Right renal cortex interstitium (tissue), 3 donors: ENCODE measurements around the gene EPM2A. TPM values are rescaled to one million over a fixed set of nuclear protein-coding genes. Genes with fewer than 3 reads are reported as not detected.

Experiments
- DNase-seq, 3 donors: peaks; one replicate each; pipeline ENCODE4 v3.0.0-alpha.2; 2013; ENCODE audit warnings: low read depth in 3 of 3, low spot score in 2 of 3
- polyA plus RNA-seq, 3 donors: library from polyadenylated mRNA; unstranded; fragments of 120-200 nt; gene quantifications; one replicate each; pipeline ENCODE4 v1.2.1, GENCODE V29; 2013; ENCODE audit not compliant: insufficient read length in 3 of 3

Gene EPM2A
- polyA plus RNA-seq, 3 donors: 14.3 to 15.8 (median 15.0) TPM

DNA sequence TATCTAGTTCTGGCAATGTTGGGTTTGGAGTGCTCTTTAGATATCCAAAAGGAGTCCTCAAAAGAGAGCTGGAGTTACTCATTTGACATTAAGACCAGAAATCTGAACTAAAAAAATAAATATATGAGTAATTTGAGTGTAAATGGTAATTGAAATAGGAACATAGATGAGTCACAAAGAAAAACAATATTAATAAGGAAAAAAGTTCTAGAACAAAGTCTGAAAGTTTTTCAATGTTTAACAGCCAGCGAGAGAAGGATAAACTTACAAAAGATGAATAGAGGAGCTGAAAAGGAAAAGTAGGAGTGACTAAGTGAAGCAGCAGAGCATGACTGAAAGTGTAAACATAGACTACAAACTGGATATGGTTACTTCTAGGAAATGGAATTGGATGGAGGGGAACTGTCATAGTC, 46.8 kb downstream of the EPM2A start:
- DNase-seq: no peak

DNA sequence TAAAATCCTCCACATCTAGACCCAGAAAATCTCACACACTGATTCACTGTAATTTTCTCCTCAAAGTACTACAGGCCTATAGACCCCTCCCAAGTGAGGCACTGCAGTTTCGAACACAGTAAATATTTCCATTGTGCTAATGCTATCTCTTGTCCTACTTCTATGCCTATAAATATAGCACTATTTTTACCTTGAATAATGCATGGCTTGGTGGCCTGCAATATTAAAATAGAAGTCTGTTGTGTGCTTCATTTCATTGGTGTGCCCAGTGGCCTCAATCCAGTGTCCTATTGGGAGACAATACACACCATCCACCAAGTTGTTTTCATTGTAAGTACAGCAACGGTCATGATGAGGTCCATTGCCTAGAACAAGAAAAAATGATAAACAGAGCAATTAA, 49.4 kb downstream of the EPM2A start:
- DNase-seq: no peak

DNA sequence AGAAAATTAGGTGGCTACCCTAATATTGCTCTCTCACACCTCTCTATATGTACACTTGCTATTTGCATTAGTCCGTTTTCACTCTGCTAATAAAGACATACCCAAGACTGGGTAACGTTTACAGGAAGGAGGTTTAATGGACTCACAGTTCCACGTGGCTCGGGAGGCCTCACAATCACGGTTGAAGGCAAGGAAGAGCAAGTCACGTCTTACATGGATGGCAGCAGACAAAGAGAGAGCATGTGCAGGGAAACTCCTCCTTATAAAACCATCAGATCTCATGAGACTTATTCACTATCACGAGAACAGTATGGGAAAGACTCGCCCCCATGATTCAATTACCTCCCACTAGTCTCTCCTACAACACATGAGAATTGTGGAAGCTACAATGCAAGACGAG, 53.4 kb downstream of the EPM2A start:
- no peak for DNase-seq

DNA sequence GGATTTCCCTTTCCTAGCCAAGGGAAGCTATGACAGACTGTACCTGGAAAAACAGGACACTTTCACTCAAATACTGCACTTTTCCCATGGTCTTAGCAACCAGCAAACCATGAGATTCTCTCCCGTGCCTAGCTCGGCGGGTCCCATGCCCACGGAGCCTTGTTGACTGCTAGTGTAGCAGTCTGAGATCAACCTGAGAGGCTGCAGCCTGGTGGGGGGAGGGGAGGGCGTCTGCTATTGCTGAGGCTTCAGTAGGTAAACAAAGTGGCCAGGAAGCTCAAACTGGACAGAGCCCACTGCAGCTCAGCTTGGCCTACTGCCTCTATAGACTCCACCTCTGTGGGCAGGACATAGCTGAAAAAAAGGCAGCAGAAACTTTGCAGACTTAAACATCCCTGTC, 61.8 kb downstream of the EPM2A start:
- no peak for DNase-seq

DNA sequence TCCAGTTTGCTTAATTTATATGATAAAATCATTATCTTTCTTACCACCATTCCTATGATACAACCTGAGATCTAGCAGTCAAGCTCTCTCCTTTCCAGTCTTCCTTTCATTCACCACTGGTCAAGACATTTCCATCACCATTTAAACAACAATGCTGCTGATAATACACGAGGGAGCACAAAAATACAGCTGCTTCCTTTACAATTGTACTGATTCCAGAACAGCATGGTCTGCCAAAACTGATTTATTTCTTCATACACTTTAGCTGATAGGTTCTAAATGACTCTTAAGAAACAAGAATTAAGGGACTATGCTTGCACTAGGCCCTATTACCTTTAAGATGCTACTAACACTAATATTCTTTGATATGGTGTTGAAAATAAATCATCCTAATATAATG, 65.0 kb downstream of the EPM2A start:
- DNase-seq: no peak

DNA sequence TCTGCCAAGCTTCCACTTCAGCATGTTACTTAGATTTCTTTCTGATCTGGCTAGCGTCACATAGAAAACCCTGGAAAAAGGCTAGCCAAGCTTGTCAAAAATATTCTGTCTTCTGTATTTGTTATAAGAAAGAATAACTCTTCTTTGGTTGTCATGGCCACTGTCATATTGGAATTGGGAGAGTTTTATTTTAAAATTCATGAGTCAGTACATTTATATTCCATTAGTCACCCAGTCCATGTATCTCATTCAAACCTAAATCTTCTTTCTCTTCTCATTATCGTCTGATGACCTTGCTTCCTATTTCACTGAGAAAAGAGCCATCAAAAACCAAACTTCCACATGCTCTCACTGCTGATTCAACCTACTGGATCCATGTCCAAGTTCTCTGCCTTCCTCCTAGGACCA, 65.7 kb downstream of the EPM2A start:
- no peak for DNase-seq

DNA sequence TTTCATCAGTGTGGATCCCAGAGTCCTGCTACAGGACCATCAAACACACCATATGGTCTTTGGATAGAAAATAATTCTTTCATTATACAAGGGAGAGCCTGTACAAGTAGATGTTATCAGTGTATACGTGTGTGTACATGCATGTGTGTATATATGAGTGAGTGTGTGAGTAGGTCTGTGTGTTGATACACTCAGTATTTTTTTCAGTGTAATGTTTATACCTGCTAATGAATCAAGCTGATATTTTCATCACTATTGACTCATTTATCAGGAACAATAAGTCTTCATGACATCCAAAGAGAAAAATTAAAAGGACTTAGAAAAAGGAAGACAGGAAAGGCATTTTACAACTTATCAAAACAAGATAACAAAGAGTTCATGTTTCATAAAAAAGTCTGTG, 66.5 kb downstream of the EPM2A start:
- DNase-seq: no peak

DNA sequence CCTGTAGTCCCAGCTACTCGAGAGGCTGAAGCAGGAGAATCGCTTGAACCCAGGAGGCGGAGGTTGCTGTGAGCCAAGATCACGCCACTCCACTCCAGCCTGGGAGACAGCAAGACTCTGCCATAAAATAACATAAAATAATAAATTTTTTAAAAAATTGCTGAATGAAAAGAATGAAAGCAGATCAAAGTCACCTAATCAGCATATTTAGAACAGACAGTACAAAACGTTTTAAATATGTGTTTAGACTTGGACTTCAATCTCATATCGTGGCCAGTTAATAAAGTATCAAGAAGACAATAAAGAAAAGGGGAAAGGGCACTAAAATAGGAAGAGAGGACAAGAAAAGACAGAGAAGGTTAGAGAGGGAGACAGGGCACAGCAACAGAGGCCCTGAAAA, 74.6 kb downstream of the EPM2A start:
- DNase-seq: no peak

DNA sequence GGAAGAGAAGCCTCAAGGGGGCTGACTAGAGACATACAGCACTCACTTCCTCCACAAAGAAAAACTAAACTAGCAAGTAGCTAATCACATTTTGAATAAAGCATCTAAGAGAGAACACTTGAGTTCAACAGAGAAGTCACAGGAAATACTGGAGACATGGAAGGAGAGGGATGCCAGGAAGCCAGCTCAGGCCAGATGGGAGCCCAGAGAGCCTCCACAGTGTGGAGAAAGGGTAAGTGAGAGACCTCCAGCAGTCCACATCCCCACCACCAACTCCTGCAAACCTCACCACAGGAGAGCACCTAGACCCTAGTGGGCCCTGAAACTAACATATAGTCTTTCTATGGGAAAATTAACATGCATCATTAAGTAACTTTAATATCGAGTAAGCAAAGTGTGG, 79.2 kb downstream of the EPM2A start:
- DNase-seq: no peak

DNA sequence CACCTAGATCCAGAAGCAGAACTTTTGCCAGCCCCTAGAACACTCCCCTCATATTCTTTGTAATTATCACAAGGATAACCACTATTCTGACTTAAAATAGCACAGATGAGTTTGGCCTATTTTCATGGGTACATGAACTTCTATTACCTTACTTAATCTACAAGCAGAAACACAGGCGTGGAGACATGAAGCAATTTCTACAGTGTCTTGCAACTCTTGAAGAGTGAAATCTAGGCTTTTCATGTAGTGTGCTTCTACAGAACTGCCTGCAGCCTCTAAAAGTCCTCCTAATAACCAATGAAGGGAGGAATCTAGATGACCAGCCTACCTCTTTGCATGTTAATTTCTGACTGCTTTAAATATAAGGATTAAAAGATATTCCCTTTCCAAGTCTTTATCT, 82.7 kb downstream of the EPM2A start:
- DNase-seq: no peak

DNA sequence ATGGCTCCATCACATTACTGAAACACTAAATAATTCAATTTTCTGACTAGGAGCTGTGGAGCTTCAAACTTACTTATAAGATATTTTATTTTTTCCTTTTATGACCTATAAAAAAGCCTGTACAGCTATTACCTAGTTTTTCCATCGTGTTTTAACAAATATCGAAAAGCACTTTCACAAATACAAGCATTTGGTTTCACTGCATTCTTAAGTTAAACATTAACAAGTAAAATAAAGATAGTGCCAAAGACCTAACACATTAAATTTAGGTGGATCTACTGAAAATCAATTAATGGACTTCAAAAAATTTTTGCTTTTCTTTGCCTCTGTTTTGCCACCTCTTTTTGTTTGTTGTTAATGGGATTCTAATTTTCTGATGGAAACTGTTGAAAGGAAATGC, 83.3 kb downstream of the EPM2A start:
- no peak for DNase-seq

DNA sequence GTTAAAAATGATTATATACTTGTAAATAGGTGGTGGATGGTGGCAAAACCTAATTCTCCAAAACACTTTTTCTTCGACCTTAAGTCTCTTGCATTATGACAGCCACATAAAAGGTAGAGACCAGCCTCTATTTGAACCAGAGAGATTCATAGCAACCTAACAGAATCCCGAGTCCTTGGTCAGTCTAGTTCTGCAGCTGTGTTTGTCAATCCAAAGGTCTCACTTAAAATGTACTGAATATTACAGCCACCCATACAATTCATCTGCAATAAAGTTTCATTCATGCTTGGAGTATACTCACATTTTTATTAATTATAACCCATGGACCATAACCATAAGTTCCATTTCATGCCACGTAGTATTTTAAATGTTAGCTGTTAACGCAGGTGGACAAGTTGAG, 87.2 kb downstream of the EPM2A start:
- DNase-seq: no peak

DNA sequence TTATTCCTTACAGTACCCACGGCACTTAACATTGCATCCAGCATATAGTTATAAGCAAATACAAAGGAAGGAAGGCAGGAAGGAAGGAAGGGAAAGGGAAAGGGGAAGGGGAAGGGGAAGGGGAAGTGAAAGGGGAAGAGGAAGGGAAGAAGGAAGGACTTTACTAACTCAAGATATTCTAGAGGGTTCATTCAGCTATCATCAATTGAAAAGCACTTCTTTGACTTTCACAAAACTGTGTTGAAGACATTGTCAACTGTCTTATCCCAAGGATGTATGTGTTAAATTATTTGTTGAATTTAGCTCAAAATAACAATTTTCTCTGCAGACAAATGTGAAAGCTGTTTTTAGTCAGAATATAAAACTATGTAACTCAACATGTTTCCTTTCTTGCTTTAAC, 87.7 kb downstream of the EPM2A start:
- DNase-seq: no peak

DNA sequence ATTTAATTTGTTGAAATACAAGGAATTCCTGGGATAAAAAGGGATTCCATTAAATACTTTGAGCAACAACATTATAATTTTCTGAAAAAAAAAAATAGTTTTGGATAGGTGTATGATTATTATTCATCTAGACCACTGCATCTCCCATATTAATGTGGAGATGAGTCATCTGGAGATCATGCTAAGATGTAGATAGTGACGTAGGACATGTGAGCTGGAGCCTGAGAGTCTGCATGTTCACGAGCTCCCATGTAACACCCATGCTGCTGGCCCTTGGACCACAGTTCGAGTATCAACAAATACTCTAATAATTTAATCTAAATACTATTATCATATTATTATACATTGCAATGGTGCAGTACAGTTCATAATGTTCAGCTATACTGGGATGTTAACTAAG, 91.6 kb downstream of the EPM2A start:
- DNase-seq: no peak

DNA sequence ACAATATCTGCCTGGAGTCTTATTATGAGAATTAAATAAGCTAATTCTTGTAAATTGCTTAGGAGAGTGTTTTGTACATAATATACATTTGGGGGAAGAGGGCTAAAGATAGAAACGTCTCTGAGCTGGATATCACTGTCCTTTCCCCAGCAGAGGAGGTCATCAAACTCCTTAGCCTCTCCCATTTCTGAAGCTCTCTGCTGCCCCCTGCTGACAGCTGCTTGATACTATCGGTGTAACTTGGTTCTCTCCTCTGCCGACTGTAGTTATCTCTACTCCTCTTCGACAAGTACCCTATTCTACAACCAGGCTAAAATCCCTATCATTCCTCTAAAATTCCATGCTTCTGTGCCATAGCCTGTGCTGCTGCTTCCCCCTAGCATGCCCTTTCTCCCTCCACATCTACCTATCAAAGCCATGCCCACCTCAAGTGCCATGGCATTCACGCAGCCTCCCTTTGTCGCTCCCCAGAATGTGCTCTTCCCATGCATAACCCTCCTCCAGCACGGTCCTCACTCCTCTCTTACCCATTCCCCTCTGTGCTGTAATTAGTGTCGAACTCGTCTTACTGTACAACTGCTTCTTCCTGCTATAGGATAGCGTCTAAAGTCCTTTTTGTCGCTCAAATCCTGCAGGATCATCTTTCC, 101.2 kb downstream of the EPM2A start:
- peak; percentile 58 to 63 (median 61) for DNase-seq

DNA sequence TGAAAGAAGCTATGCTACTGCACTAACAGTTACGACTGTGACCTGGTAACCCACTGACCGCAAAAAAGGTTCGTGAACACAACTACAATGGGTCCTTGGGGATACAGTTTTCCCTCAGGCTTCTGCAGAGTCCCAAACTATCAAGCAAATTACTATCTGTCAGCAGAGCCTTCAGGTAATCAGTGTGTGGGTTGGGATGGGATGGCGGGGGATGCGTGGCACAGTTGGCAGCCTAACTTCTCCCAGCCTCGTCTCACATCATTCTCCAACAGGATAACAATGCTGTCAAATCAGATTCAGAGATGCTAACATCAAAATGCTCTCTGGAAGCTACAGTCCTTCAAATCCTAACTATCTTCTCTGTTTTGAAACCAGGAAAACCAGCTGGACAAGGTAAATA, 102.3 kb downstream of the EPM2A start:
- no peak for DNase-seq

DNA sequence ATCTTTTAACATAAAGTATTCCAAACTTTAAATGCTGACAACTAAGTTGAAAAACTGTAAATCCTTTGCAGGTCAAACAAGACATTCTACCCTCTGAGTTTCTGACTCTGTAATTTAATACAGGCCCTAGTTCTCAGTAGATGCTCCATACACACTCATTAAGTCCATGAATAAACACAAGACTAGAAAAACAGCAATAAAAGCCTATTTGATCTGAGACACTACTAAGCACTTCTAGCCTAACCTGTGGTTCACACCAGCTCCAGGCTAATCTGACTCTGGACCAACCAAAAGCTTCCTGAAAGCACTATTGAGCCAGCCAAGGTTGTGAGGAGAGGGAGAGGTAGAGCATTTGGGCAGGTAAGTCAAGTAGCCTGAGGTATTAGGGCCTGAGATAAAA, 103.9 kb downstream of the EPM2A start:
- peak in 1 of 3 donors; percentile 3 for DNase-seq

DNA sequence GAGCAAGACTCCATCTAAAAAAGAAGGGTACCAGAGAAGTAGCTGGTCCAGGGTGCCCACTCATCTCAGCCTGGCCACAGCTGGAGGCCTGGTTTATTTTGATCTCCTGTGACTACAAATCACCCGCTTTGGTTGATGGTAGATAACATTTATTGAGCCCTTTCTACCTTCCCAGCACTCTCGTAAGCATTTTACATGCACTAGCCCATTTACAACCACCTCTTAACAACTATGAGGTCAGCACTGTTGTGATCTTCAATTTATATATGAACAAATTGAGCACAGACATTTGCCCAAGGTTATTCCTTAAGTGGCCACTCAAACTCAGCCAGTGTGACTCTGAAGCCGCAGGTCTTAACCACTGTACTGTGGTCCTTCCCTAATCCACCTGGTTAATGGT, 104.7 kb downstream of the EPM2A start:
- DNase-seq: no peak

DNA sequence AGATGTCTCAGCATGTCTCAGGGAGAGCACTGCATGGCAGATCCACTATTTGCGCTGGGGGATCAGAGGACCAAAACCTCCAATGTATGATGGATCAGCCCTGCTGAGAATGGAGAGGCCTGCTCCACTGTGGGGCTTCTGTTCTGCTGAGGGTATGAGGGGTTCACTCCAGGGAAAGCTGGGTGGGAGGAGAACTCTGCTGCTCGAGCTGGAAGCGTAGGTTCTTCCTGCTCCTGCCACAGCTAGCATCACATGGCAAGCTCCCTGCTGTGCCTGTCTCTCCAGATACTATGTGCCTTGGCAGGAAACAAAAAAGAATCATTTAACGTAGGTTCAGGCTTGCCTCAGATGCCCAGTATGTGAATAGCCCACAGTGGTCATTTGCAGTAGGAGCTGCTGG, 105.8 kb downstream of the EPM2A start:
- DNase-seq: no peak

DNA sequence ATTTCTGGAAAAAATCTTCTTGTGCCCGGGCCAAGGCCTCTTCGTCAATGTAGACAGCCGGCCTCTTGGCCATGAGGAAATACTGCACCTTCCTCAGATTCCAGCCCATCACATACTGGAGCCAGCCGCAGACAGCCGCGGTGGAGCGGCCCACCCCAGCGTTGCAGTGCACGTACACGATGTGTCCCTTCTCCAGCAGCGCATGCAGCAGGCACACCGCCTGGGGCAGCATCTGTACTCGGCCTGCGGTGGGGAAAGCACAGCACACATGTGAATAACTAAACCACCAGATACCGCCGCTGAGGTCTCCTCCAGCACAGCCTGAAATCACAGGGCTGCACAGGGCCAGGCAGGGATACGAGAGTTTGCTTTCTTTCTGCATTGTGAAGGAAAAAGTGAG, 107.9 kb downstream of the EPM2A start:
- DNase-seq: no peak

DNA sequence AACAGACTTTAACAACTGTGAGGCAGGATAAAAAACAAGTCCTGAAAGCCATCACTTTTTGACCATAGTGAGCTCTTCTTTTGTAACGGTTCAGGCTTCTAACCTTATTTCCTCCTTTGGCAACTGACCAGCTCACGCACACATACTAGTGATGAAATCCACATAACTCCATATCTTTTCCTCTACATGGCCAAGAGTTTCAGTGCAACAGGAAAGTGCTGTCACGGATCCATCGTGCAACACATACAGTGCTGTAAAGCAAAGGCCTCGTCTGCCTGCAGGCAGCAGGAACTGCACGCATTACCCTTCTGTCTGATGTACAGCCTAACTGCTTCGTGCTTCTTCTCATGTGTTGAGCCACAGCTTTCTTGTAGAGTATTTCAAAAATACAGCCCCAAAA, 108.5 kb downstream of the EPM2A start:
- DNase-seq: no peak

DNA sequence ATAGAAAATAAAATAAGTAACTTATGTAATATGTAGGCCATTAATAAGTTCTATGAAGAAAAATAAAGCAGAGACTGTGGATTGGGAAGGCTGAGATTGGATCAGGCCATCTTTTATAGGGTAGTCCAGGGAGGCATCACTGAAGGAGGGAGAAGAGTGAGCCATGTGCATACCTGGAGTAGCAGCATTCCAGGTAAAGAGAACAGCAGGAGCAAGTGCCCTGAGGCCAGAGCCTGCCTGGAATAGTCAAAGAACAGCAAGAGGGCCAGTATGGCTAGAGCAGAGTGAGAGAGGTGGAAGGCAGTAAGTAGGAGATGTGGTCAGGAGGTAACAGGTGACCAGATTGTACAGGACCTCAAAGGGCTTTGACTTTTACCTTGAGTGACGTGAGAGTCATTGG, 112.1 kb downstream of the EPM2A start:
- DNase-seq: no peak

DNA sequence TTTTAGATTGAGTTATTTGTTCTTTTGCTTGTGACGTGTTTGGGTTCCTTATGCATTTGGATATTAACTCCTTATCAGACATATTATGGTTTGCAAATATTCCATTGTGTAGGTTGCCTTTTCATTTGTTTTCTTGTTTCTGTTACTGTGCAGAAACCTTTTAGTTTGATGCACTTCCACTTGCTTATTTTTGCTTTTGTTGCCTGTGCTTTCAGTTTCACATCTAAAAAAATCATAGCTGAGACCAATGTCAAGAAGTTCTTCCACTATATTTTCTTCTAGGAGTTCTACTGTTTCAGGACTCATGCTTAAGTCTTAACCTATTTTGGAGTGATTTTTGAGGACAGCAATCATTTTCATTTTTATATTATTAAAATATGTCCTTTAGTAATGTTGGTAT, 113.5 kb downstream of the EPM2A start:
- no peak for DNase-seq
